Heart left ventricle (tissue), 16 donors: ENCODE data around the gene ASRGL1. TPM values are rescaled to one million over a fixed set of nuclear protein-coding genes. Genes with fewer than 3 reads are reported as not detected.
"Not testable (repeated sequence)": the region's sequence is repeated elsewhere in the genome, so short reads cannot be mapped to it uniquely, and the experiment has no call there.

Experiments used
- ATAC-seq, 4 donors: fragments of 200-7000 bp; cut with Tn5 transposase; one replicate each; pipeline ENCODE4 v1.9.1; 2020 to 2022; ENCODE audit warnings: moderate library complexity in 4 of 4, mild to moderate bottlenecking in 3 of 4, moderate number of reproducible peaks in 1 of 4
- DNase-seq, 5 donors: peaks; one replicate each; pipeline ENCODE4 v3.0.0-alpha.2; 2020
- H3K27ac ChIP-seq, 12 donors: fragments of 200-600 bp; sonication (generic) in 4 of 12; one replicate each; pipeline versions ENCODE4 v1.5.0 to v1.8.0; 2016 to 2022; ENCODE audit warnings: mild to moderate bottlenecking in 2 of 12
- H3K27me3 ChIP-seq, 9 donors: fragments of 200-600 bp; sonication (generic) in 2 of 9; one replicate each; pipeline versions ENCODE4 v1.5.1 to v1.8.0; 2016 to 2022; ENCODE audit warnings: mild to moderate bottlenecking in 3 of 9
- H3K36me3 ChIP-seq, 9 donors: fragments of 200-600 bp; sonication (generic) in 2 of 9; one replicate each; pipeline versions ENCODE4 v1.5.0 to v1.8.0; 2018 to 2022; ENCODE audit warnings: mild to moderate bottlenecking in 2 of 9
- H3K4me1 ChIP-seq, 12 donors: fragments of 200-600 bp; sonication (generic) in 4 of 12; one replicate each; pipeline versions ENCODE4 v1.5.0 to v1.8.0; 2016 to 2022; ENCODE audit warnings: mild to moderate bottlenecking in 3 of 12
- H3K4me3 ChIP-seq, 12 donors: fragments of 200-600 bp; sonication (generic) in 4 of 12; one replicate each; pipeline versions ENCODE4 v1.5.0 to v1.8.0; 2017 to 2022; ENCODE audit warnings: mild to moderate bottlenecking in 9 of 12, moderate library complexity in 4 of 12
- H3K9me3 ChIP-seq, 12 donors: fragments of 200-600 bp; sonication (generic) in 4 of 12; one replicate each; pipeline versions ENCODE4 v1.5.0 to v1.8.0; 2016 to 2022; ENCODE audit warnings: mild to moderate bottlenecking in 1 of 12
- POLR2A ChIP-seq, 2 donors: fragments of 450-650 bp; IDR thresholded peaks; one replicate each; pipeline ENCODE4 v1.6.1; 2017; ENCODE audit warnings: antibody characterized with exemption in 2 of 2, mild to moderate bottlenecking in 2 of 2, moderate library complexity in 2 of 2
- WGBS, 4 donors: extraction: QIAGEN DNeasy Blood & Tissue Kit in 2 of 4; methylation state at CpG; one replicate each; pipeline versions ENCODE4 v1.1.5 to v1.1.7; 2013 to 2018; 5-methylcytosine and 5-hydroxymethylcytosine counted together
- intact Hi-C, 10 donors: fragments of 100-400 bp; cut with DNase I; formaldehyde crosslinking; loops; one replicate each; pipeline versions ENCODE4 v1.11.1 to v1.14.2; 2022
- polyA plus RNA-seq, 2 donors: library from polyadenylated mRNA; stranded (reverse); fragments of 200-250 nt; gene quantifications; one replicate each; pipeline ENCODE4 v1.2.3, GENCODE V29; 2013
- total RNA-seq, 9 donors: library from RNA; depleted of rRNA in 2 of 9; stranded (reverse); fragments of >200 nt in 2 of 9; fragmentation: NEBNext Ultra II Directional in 3 of 9; extraction: Animal tissue kit (Norgen Biotek cat#: 25700) in 3 of 9; gene quantifications; one replicate each; pipeline versions ENCODE4 v1.1.0 to v1.2.4, GENCODE V29; 2016 to 2023
- TF ChIP-seq, protein P1 (sequence below), 12 donors: fragments of 200-600 bp; sonication (generic) in 4 of 12; IDR thresholded peaks; one replicate each; pipeline versions ENCODE4 v1.5.0 to v1.8.0; 2018 to 2022; ENCODE audit warnings: antibody characterized with exemption in 12 of 12, mild to moderate bottlenecking in 5 of 12
- donor health status: ischemic (EF 13 %, LVEDD 7.1; RV severe dilation, severe dysfunction).
- donor health status: healthy with polysubstance abuse.
- donor health status: DM: no; HTN: yes; CAD: no.
- donor health status: DM: no; HTN: no; CAD: no.
- donor health status: ischemic (EF 25% LVEDD 6.9; RV normal size, moderate dysfunction).
- donor health status: ischemic (EF 25% LVEDD 5.7; RV mildly dilated, moderate dysfunction).
- donor health status: healthy.
- donor health status: DM: yes; HTN: yes; CAD: no.
- donor health status: ischemic (EF 35%, LVEDD 5.7; RV mildly dilated, moderate dysfunction).
- donor health status: nonischemic (EF 11% LVEDD 7.7; RV severe dilation, severe dysfunction).
- donor health status: DM: yes; HTN: yes; CAD: no.
- donor health status: PGD.
- donor health status: ischemic (EF 29% LVEDD 5.4; RV normal size, mild dysfunction).
- donor health status: nonischemic (EF 23%, LVEDD 6.1; RV moderate dilation, normal function).

ASRGL1 gene
- total and polyA plus RNA-seq, 11 donors = 1.4 to 13.2 (median 3.2) TPM

DNA sequence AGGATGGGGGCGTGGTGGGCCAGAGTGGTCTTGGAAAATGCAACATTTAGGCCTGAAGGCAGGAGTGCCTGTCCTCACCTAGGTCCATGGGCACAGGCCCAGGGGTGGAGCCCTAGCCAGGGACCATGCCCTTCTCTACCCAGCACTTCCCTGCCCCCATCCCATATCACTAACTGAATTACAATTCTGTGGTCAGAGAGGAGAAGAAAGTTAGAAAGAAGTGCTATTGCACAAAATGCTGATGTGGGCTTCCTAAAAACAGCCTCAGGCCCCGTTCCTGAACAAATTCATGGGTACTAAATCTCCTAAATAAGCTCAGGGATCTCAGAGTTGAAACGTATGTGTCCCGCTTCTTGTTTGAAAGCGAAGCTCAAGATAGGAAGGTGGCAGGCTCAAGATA is 3.5 kb upstream of the ASRGL1 start:
- H3K27me3 ChIP-seq = peaks cover 0 to 20% (median 0%) of the 10 kb centered on the region in 9 donors
- TF ChIP-seq POLR2A (IDR thresholded peaks at IDR 0.05) = no peak
- TF ChIP-seq, protein P1, sequence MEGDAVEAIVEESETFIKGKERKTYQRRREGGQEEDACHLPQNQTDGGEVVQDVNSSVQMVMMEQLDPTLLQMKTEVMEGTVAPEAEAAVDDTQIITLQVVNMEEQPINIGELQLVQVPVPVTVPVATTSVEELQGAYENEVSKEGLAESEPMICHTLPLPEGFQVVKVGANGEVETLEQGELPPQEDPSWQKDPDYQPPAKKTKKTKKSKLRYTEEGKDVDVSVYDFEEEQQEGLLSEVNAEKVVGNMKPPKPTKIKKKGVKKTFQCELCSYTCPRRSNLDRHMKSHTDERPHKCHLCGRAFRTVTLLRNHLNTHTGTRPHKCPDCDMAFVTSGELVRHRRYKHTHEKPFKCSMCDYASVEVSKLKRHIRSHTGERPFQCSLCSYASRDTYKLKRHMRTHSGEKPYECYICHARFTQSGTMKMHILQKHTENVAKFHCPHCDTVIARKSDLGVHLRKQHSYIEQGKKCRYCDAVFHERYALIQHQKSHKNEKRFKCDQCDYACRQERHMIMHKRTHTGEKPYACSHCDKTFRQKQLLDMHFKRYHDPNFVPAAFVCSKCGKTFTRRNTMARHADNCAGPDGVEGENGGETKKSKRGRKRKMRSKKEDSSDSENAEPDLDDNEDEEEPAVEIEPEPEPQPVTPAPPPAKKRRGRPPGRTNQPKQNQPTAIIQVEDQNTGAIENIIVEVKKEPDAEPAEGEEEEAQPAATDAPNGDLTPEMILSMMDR (IDR thresholded peaks at IDR 0.05) = no peak
- no peak overlapping the region for H3K4me3 ChIP-seq
- no peaks in the 10 kb centered on the region for H3K36me3 ChIP-seq
- ATAC-seq = no peak
- H3K9me3 ChIP-seq = no peaks in the 10 kb centered on the region
- intact Hi-C loops = no loop called here
- 80 to 88% (median 85%) methylated on average over 5 of the region's 5 CpGs for WGBS, 4 donors
- H3K4me1 ChIP-seq = peaks cover 0 to 32% (median 5%) of the 10 kb centered on the region in 12 donors
- no peak for DNase-seq
- H3K27ac ChIP-seq = no peak overlapping the region

DNA sequence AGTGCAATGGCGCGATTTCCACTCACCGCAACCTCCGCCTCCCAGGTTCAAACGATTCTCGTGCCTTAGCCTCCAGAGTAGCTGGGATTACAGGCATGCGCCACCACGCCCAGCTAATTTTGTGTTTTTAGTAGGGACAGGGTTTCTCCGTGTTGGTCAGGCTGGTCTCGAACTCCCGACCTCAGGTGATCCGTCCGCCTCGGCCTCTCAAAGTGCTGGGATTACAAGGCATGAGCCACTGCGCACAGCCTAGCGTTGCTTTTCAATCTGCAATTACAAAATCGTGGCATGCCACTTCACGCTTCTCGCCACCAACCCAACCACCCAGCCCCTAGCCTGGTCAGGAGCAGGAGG is 322 bp upstream of the ASRGL1 start:
- H3K36me3 ChIP-seq, H3K9me3 ChIP-seq, DNase-seq, ATAC-seq: not testable (repeated sequence)
- Histone ChIP-seq H3K4me3 (peak overlapping the region; percentile 40 to 87 (median 66)), H3K27me3 (peaks cover 0 to 20% (median 0%) of the 10 kb centered on the region in 9 donors), H3K27ac (peak overlapping the region in 4 of 12 donors; percentile 9 to 69 (median 55)), H3K4me1 (peaks cover 0 to 47% (median 8%) of the 10 kb centered on the region in 12 donors)
- intact Hi-C loops = loop anchor here in 1 of 10 donors (5.0 kb wide), 1 partner anchor 40 kb away; no protein-coding TSS in a partner anchor
- 55 to 69% (median 64%) methylated on average over 18 to 19 of the region's 19 CpGs for WGBS, 4 donors

DNA sequence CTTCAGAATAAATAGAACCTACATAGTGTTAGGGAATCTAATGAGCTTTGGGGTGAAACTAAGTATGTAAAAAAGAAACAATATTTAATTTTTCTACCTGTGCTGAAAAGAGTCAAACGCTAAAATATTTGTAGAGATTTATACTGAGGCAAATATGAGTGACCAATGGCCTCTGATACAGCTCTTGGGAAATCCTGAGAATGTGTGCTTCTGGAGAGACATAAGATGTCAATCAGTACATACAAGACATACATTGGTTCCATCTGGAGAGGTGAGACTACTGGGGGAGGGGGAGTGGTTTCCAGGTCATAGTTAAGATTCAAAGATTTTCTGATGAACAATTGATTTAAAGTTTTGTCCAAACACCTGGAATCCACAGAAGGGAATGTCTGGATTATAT is 970 bp downstream of the ASRGL1 start:
- ATAC-seq (no peak), DNase-seq (no peak)
- TF ChIP-seq POLR2A (IDR thresholded peaks at IDR 0.05) = no peak
- TF ChIP-seq, protein P1 (IDR thresholded peaks at IDR 0.05) = no peak
- intact Hi-C loops = loop anchor here in 2 of 10 donors (2.0 to 5.0 kb wide), 2 partner anchors 39 kb away; no protein-coding TSS in a partner anchor
- 34 to 53% (median 47%) methylated on average over 1 of the region's 1 CpG for WGBS, 4 donors
- no peaks in the 10 kb centered on the region for H3K36me3 ChIP-seq
- peak overlapping the region in 4 of 12 donors; percentile 9 to 69 (median 52) for H3K27ac ChIP-seq
- no peaks in the 10 kb centered on the region for H3K9me3 ChIP-seq
- H3K4me1 ChIP-seq = peaks cover 0 to 58% (median 8%) of the 10 kb centered on the region in 12 donors
- H3K27me3 ChIP-seq = peaks cover 0 to 12% (median 0%) of the 10 kb centered on the region in 9 donors
- peak overlapping the region in 11 of 12 donors; percentile 57 to 87 (median 67) for H3K4me3 ChIP-seq

DNA sequence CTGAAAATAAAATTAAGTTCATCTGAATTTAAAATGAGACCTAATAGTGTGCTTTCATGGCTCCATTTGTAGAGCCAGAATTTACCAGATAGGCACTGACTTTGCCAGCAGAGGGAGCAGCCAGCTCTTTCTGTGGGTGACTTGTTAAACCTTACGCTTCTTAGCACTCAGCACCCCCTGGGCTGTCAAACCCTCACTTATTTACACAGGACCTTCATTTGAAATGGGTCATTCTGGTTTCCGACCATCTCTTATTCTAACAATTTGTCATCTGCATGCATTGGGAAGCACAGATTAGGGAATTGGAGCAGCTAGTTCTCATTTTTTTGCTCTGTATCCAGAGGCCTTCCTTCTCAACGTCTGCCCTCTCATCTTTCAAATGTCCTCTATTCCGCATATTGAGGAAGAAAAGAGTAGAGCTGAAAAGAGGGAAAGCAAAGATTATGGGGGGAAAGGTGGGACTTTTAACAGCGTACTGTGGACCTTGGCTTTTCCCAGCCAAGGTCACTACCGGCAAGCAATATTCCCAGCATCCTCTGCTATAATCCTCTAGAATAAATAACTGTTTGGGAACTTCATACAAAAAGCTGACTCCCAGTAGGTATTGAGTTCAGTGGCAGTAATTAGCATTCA is 3.1 kb downstream of the ASRGL1 start:
- intact Hi-C loops = loop anchor here in 7 of 10 donors (2.0 to 5.0 kb wide), 2 partner anchors 37 to 38 kb away; no protein-coding TSS in a partner anchor
- H3K4me1 ChIP-seq = peaks cover 0 to 56% (median 8%) of the 10 kb centered on the region in 12 donors
- peak in 3 of 4 donors; percentile 47 to 66 (median 49) for ATAC-seq

More for the DNA sequence above, 3.1 kb downstream of the ASRGL1 start:
- 73 to 79% (median 74%) methylated on average over 6 of the region's 6 CpGs for WGBS, 4 donors
- peak overlapping the region in 4 of 12 donors; percentile 5 to 55 (median 18) for H3K27ac ChIP-seq
- H3K4me3 ChIP-seq = peak overlapping the region in 1 of 12 donors; percentile 25
- TF ChIP-seq, protein P1 (IDR thresholded peaks at IDR 0.05) = peak; percentile 46 to 78 (median 64)
- TF ChIP-seq POLR2A (IDR thresholded peaks at IDR 0.05) = no peak
- no peaks in the 10 kb centered on the region for H3K27me3 ChIP-seq
- no peaks in the 10 kb centered on the region for H3K9me3 ChIP-seq
- DNase-seq = peak in 4 of 5 donors; percentile 30 to 47 (median 40)
- H3K36me3 ChIP-seq = no peaks in the 10 kb centered on the region
